Upper lobe of right lung (tissue), 1 donor: Measurements from ENCODE around the gene RFC1. TPM values are rescaled to one million over a fixed set of nuclear protein-coding genes. Genes with fewer than 3 reads are reported as not detected.
"Not testable (repeated sequence)": the region's sequence is repeated elsewhere in the genome, so short reads cannot be mapped to it uniquely, and the experiment has no call there.

ENCODE experiments used
- ATAC-seq: fragments of 200-7000 bp; cut with Tn5 transposase; one replicate; pipeline ENCODE4 v1.9.1; 2020; ENCODE audit warnings: mild to moderate bottlenecking, moderate library complexity
- DNase-seq: peaks from one replicate; pipeline ENCODE4 v3.0.0-alpha.2; 2020
- H3K27ac ChIP-seq: fragments of 200-600 bp; one replicate; pipeline ENCODE4 v1.8.0; 2022
- H3K27me3 ChIP-seq: fragments of 200-600 bp; one replicate; pipeline ENCODE4 v1.8.0; 2022; ENCODE audit warnings: mild to moderate bottlenecking
- H3K36me3 ChIP-seq: fragments of 200-600 bp; one replicate; pipeline ENCODE4 v1.8.0; 2022
- H3K4me1 ChIP-seq: fragments of 200-600 bp; one replicate; pipeline ENCODE4 v1.8.0; 2022
- H3K4me3 ChIP-seq: fragments of 200-600 bp; one replicate; pipeline ENCODE4 v1.8.0; 2022; ENCODE audit warnings: mild to moderate bottlenecking
- H3K9me3 ChIP-seq: fragments of 200-600 bp; one replicate; pipeline ENCODE4 v1.8.0; 2022
- intact Hi-C: fragments of 100-400 bp; cut with DNase I; formaldehyde crosslinking; loops from one replicate; pipeline ENCODE4 v1.11.0; 2022
- total RNA-seq: library from RNA; stranded (reverse); fragmentation: NEBNext Ultra II Directional; extraction: Animal tissue kit (Norgen Biotek cat#: 25700); gene quantifications from one replicate; pipeline ENCODE4 v1.2.1, GENCODE V29; 2021
- TF ChIP-seq, protein P1 (sequence below): fragments of 200-600 bp; IDR thresholded peaks from one replicate; pipeline ENCODE4 v1.8.0; 2022; ENCODE audit warnings: antibody characterized with exemption
- donor health status: DM: no; HTN: yes; CAD: no; lungs with severe emphysema.

RFC1 gene
- total RNA-seq, 1 donor from 2014 or later, result 55.5 TPM

DNA sequence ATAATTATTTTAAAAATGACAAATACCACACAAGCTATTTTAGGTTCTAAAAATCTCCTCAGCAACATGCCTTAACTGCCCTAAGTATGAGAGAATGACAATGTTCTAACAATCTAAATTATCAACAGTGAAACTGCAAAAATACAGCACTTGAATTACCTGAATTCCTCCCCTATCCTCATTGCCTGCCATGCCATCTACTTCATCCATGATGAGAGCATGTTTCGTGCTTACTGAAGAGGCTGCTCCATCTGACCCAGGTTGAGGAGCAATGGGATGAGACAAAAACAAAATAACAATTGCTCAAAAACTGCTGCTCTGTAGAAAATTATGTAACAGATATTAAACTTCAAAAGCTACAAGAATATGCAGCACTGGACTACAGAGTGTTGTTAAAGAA, 63.3 kb downstream of the RFC1 start:
- Histone ChIP-seq H3K36me3 (peaks cover 95% of the 10 kb centered on the region), H3K4me3 (no peak overlapping the region), H3K4me1 (no peaks in the 10 kb centered on the region), H3K27me3 (no peaks in the 10 kb centered on the region), H3K27ac (no peak overlapping the region), H3K9me3 (no peaks in the 10 kb centered on the region)
- intact Hi-C loops, result no loop called here
- DNase-seq (no peak), ATAC-seq (no peak)
- TF ChIP-seq, protein P1, sequence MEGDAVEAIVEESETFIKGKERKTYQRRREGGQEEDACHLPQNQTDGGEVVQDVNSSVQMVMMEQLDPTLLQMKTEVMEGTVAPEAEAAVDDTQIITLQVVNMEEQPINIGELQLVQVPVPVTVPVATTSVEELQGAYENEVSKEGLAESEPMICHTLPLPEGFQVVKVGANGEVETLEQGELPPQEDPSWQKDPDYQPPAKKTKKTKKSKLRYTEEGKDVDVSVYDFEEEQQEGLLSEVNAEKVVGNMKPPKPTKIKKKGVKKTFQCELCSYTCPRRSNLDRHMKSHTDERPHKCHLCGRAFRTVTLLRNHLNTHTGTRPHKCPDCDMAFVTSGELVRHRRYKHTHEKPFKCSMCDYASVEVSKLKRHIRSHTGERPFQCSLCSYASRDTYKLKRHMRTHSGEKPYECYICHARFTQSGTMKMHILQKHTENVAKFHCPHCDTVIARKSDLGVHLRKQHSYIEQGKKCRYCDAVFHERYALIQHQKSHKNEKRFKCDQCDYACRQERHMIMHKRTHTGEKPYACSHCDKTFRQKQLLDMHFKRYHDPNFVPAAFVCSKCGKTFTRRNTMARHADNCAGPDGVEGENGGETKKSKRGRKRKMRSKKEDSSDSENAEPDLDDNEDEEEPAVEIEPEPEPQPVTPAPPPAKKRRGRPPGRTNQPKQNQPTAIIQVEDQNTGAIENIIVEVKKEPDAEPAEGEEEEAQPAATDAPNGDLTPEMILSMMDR, result no peak

- H3K4me3 ChIP-seq, result no peak overlapping the region
- TF ChIP-seq, protein P1, result no peak
- H3K27me3 ChIP-seq, result no peaks in the 10 kb centered on the region
- no peak overlapping the region for H3K27ac ChIP-seq
- intact Hi-C loops, result no loop called here
- H3K4me1 ChIP-seq, result no peaks in the 10 kb centered on the region
- DNase-seq (no peak), ATAC-seq (no peak)
- H3K9me3 ChIP-seq, result no peaks in the 10 kb centered on the region
- H3K36me3 ChIP-seq, result peaks cover 84% of the 10 kb centered on the region
Observed at GRCh38 chr4:39295784-39296183, 70.4 kb downstream of the RFC1 start.

DNA sequence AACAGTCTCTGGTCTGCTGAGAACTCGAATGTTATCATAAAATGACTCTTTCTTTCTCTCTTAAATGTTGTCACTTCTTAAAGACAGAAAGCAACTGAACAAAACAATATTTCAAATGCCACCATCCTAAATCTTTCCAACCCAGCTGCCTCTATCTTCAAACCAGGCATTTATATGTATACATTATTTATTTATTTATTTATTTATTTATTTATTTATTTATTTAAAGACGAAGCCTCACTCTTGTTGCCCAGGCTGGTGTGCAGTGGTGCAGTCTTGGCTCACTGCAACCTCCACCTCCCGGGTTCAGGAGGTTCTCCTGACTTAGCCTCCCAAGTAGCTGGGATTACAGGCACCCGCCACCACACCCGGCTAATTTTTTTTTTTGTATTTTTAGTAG, 73.7 kb downstream of the RFC1 start:
- H3K9me3 ChIP-seq, H3K4me1 ChIP-seq, DNase-seq, ATAC-seq, H3K27me3 ChIP-seq, H3K4me3 ChIP-seq, intact Hi-C loops, H3K27ac ChIP-seq: not testable (repeated sequence)
- peaks cover 85% of the 10 kb centered on the region for H3K36me3 ChIP-seq

GRCh38 chr4:39291686-39292085, 74.5 kb downstream of the RFC1 start:
- Histone ChIP-seq H3K4me1 (no peaks in the 10 kb centered on the region), H3K27ac (no peak overlapping the region), H3K36me3 (peaks cover 91% of the 10 kb centered on the region), H3K9me3 (no peaks in the 10 kb centered on the region), H3K27me3 (no peaks in the 10 kb centered on the region), H3K4me3 (no peak overlapping the region)
- DNase-seq (no peak), ATAC-seq (no peak)
- intact Hi-C loops, result no loop called here
- TF ChIP-seq, protein P1, result no peak

DNA sequence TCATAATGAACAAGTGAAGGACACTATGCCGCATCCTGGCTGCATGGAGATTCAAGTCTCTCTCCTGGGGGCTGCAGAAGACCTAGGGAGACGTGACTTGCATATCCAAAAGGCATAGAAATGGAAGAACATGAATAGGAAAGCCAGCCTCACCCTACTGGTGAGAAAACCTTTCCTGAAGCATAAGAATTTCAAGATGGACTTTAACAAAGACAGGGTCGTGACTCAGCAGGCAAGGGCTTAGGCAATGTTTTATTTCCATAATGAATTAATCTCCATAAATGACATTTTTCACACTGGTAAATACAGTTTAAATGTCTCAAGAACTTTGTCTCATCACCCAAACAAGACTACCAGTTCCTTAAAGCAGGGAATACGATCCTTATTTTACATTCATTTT, 78.9 kb downstream of the RFC1 start:
- no peak overlapping the region for H3K4me3 ChIP-seq
- H3K9me3 ChIP-seq, result no peaks in the 10 kb centered on the region
- H3K36me3 ChIP-seq, result peaks cover 59% of the 10 kb centered on the region
- no peaks in the 10 kb centered on the region for H3K27me3 ChIP-seq
- DNase-seq, result no peak
- H3K27ac ChIP-seq, result no peak overlapping the region
- TF ChIP-seq, protein P1, result no peak
- H3K4me1 ChIP-seq, result no peaks in the 10 kb centered on the region
- ATAC-seq, result no peak
- intact Hi-C loops, result no loop called here

GRCh38 chr4:39286263-39286662, 79.9 kb downstream of the RFC1 start:
- Histone ChIP-seq H3K27ac (no peak overlapping the region), H3K9me3 (no peaks in the 10 kb centered on the region), H3K4me3 (no peak overlapping the region), H3K36me3 (peaks cover 50% of the 10 kb centered on the region), H3K4me1 (no peaks in the 10 kb centered on the region), H3K27me3 (no peaks in the 10 kb centered on the region)
- intact Hi-C loops, result no loop called here
- DNase-seq, result no peak
- TF ChIP-seq, protein P1, result no peak
- ATAC-seq, result no peak
